Measurements from ENCODE around the gene ABLIM1. TPM values are rescaled to one million over a fixed set of nuclear protein-coding genes. Genes with fewer than 3 reads are reported as not detected.

Gene ABLIM1
- total and polyA plus RNA-seq, 10 of the 15 experiments (the other 5 are each of a cell fraction or from before 2014, with no cell fraction given), result 14.2 to 50.5 (median 28.1) TPM

DNA sequence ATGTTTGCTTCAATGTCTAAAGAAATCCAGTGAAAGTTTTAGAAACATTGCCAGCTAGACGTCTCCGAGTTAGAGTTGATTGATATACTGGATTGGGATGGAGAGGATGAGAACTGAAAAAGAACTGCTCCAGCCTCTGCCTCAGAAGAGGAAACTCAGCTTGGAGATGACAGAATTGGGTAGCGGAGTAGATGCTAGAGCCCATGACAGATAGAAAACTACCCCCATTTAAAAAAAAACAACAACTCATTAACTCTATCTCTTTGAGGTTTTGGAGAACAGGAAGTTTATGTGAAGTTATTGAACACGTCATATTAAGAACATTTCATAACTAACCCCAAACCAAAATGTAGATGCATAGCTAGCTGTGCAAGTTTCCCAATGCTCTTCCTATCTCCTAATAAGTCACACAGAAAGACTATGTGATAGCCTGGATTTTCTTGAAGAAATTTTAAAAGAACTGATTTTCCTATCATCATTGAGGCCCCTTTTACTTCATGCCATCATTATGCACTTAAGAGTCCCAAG, 225.4 kb downstream of the ABLIM1 start (continued):
- TF ChIP-seq IRF5 (IDR thresholded peaks at IDR 0.05; ENCODE audit: borderline replicate concordance), result no peak
- TF ChIP-seq, protein P1, sequence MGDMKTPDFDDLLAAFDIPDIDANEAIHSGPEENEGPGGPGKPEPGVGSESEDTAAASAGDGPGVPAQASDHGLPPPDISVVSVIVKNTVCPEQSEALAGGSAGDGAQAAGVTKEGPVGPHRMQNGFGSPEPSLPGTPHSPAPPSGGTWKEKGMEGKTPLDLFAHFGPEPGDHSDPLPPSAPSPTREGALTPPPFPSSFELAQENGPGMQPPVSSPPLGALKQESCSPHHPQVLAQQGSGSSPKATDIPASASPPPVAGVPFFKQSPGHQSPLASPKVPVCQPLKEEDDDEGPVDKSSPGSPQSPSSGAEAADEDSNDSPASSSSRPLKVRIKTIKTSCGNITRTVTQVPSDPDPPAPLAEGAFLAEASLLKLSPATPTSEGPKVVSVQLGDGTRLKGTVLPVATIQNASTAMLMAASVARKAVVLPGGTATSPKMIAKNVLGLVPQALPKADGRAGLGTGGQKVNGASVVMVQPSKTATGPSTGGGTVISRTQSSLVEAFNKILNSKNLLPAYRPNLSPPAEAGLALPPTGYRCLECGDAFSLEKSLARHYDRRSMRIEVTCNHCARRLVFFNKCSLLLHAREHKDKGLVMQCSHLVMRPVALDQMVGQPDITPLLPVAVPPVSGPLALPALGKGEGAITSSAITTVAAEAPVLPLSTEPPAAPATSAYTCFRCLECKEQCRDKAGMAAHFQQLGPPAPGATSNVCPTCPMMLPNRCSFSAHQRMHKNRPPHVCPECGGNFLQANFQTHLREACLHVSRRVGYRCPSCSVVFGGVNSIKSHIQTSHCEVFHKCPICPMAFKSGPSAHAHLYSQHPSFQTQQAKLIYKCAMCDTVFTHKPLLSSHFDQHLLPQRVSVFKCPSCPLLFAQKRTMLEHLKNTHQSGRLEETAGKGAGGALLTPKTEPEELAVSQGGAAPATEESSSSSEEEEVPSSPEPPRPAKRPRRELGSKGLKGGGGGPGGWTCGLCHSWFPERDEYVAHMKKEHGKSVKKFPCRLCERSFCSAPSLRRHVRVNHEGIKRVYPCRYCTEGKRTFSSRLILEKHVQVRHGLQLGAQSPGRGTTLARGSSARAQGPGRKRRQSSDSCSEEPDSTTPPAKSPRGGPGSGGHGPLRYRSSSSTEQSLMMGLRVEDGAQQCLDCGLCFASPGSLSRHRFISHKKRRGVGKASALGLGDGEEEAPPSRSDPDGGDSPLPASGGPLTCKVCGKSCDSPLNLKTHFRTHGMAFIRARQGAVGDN (IDR thresholded peaks at IDR 0.05), result no peak
- TF ChIP-seq POLR2AphosphoS2 (IDR thresholded peaks at IDR 0.05; ENCODE audit: low read depth, low read length), result no peak

GRCh38 chr10:114431414-114432135, 226.5 kb downstream of the ABLIM1 start:
- intact Hi-C loops (cut with micrococcal nuclease; ENCODE audit: unreplicated experiment) (no loop called here), in situ Hi-C loops (cut with MboI) (loop anchor here (25.0 kb wide), 2 partner anchors 106 to 244 kb away; partner anchors contain the start of gene TDRD1)
- ChIA-PET RAD21 (ENCODE audit: unreplicated experiment) (interaction anchor here (1.5 to 2.6 kb wide), 2 partner anchors 27 to 128 kb away, joined by 3 to 9 read pairs; no protein-coding TSS in a partner anchor), CTCF (interaction anchor here (1.7 to 2.8 kb wide), 2 partner anchors 15 to 128 kb away, joined by 3 to 15 read pairs; no protein-coding TSS in a partner anchor), SMC1A (ENCODE audit: uncharacterized antibody, unreplicated experiment) (interaction anchor here (0.7 to 2.4 kb wide), 5 partner anchors 12 to 127 kb away, joined by 3 to 10 read pairs (median 3); no protein-coding TSS in a partner anchor), POLR2A (no interaction called here)
- Histone ChIP-seq H3K27ac (ENCODE audit: control insufficient read depth, insufficient read depth) (no peak overlapping the region), H3K4me1 (ENCODE audit: control insufficient read depth, insufficient read depth, low read length) (no peaks in the 10 kb centered on the region), H2AFZ (ENCODE audit: control insufficient read depth, low read depth, low read length) (no peak overlapping the region), H3K9me3 (replicated peaks; ENCODE audit: control insufficient read depth, insufficient read depth, low read length) (no peaks in the 10 kb centered on the region), H4K20me1 (ENCODE audit: control insufficient read depth, insufficient read depth) (no peaks in the 10 kb centered on the region), H3K27me3 (replicated peaks in 1 of 2; ENCODE audit: control insufficient read depth in 2 of 2, insufficient read depth in 2 of 2, low read length in 1 of 2) (no peaks in the 10 kb centered on the region; a peak in 2 of 4 replicates), H3K79me2 (ENCODE audit: control insufficient read depth, insufficient read depth, low read length) (no peaks in the 10 kb centered on the region), H3K4me2 (ENCODE audit: control insufficient read depth, insufficient read depth) (no peak overlapping the region), H3K4me3 (no peak overlapping the region), H3K36me3 (ENCODE audit: control insufficient read depth in 2 of 2, insufficient read depth in 2 of 2, low read length in 1 of 2) (no peaks in the 10 kb centered on the region), H3K9ac (ENCODE audit: control insufficient read depth, insufficient read depth, low read length) (no peak overlapping the region)
- ATAC-seq, result no peak
- 68% methylated on average over 4 of the region's 4 CpGs for WGBS (ENCODE audit: insufficient coverage, insufficient replicate concordance, low lambda C conversion rate, missing lambda C conversion rate)
- no peak for FAIRE-seq
- no TSS peak for BruUV-seq (replicated peaks)
- DNase-seq (ENCODE audit: low read depth, low spot score), result no peak
- TF ChIP-seq RCOR1 (conservative IDR thresholded peaks at IDR 0.05; ENCODE audit: low read depth, low read length) (no peak), MYC (IDR thresholded peaks at IDR 0.05; ENCODE audit: insufficient read depth, insufficient read length, insufficient replicate concordance, low read length, severe bottlenecking) (no peak), SMARCA5 (IDR thresholded peaks at IDR 0.05) (no peak), TCF3 (IDR thresholded peaks at IDR 0.05; ENCODE audit: borderline replicate concordance, insufficient read depth, low read depth, low read length) (no peak), IKZF2 (IDR thresholded peaks at IDR 0.05) (no peak), MXI1 (IDR thresholded peaks at IDR 0.05; ENCODE audit: low read depth, low read length) (no peak), PAX5 (IDR thresholded peaks at IDR 0.05; ENCODE audit: borderline replicate concordance, low read depth, low read length) (no peak), HDAC6 (IDR thresholded peaks at IDR 0.05; ENCODE audit: unreplicated experiment) (no peak), CBX5 (IDR thresholded peaks at IDR 0.05; ENCODE audit: low read depth) (no peak), JUND (IDR thresholded peaks at IDR 0.05; ENCODE audit: low read depth, low read length) (no peak), HCFC1 (IDR thresholded peaks at IDR 0.05; ENCODE audit: low read length) (no peak), NR2C2 (IDR thresholded peaks at IDR 0.05; ENCODE audit: borderline replicate concordance, control insufficient read depth, insufficient read length, low read depth) (no peak), NR2C1 (IDR thresholded peaks at IDR 0.05) (no peak), TAF1 (IDR thresholded peaks at IDR 0.05; ENCODE audit: borderline replicate concordance, low read depth, low read length) (no peak)
